GM23338 (cell line): Measurements from ENCODE around the gene ATPAF1. TPM values are rescaled to one million over a fixed set of nuclear protein-coding genes. Genes with fewer than 3 reads are reported as not detected.

Experiments
- ATAC-seq: fragments of 200-7000 bp; cut with Tn5 transposase; 3 replicates; pipeline ENCODE4 v1.9.1; 2020
- DNase-seq: peaks from one replicate; pipeline ENCODE4 v3.0.0-alpha.2; 2015; ENCODE audit warnings: low spot score
- H2AFZ ChIP-seq: fragments of 200-600 bp; sonication (generic); 2 replicates; pipeline ENCODE4 v1.8.0; 2016; ENCODE audit warnings: antibody characterized with exemption, mild to moderate bottlenecking, moderate library complexity
- H3F3A ChIP-seq: fragments of 200-600 bp; sonication (generic); replicated peaks from 2 replicates; pipeline ENCODE4 v1.8.0; 2017; ENCODE audit warnings: antibody characterized with exemption, mixed run types, low read depth
- H3K27ac ChIP-seq: fragments of 200-600 bp; sonication (generic); 2 replicates; pipeline ENCODE4 v1.6.1; 2016; ENCODE audit warnings: low read depth
- H3K27me3 ChIP-seq: fragments of 200-600 bp; sonication (generic); 2 replicates; pipeline ENCODE4 v1.8.0; 2016; ENCODE audit warnings: mild to moderate bottlenecking, mixed run types, moderate library complexity; ENCODE audit not compliant: insufficient read depth
- H3K36me3 ChIP-seq: fragments of 200-600 bp; sonication (generic); 2 replicates; pipeline ENCODE4 v1.8.0; 2016; ENCODE audit warnings: mild to moderate bottlenecking; ENCODE audit not compliant: insufficient read depth
- H3K4me1 ChIP-seq: fragments of 200-600 bp; sonication (generic); 2 replicates; pipeline ENCODE4 v1.8.0; 2016; ENCODE audit warnings: mild to moderate bottlenecking, moderate library complexity; ENCODE audit not compliant: insufficient read depth
- H3K4me2 ChIP-seq: fragments of 200-600 bp; sonication (generic); 2 replicates; pipeline ENCODE4 v1.7.1; 2017; ENCODE audit warnings: mixed run types
- H3K4me3 ChIP-seq: fragments of 200-600 bp; sonication (generic); 2 replicates; pipeline ENCODE4 v1.6.1; 2016; ENCODE audit warnings: mixed run types
- H3K79me2 ChIP-seq: fragments of 200-600 bp; sonication (generic); replicated peaks from 2 replicates; pipeline ENCODE4 v1.8.0; 2017; ENCODE audit warnings: mild to moderate bottlenecking; ENCODE audit not compliant: insufficient read depth
- H3K9me2 ChIP-seq: fragments of 200-600 bp; sonication (generic); 2 replicates; pipeline ENCODE4 v1.8.0; 2017; ENCODE audit not compliant: insufficient read depth
- H4K20me1 ChIP-seq: fragments of 200-600 bp; sonication (generic); replicated peaks from 2 replicates; pipeline ENCODE4 v1.8.0; 2017; ENCODE audit warnings: mild to moderate bottlenecking; ENCODE audit not compliant: insufficient read depth
- H3K27ac Mint-ChIP-seq: 2 replicates; pipeline ENCODE4 v1.8.0; 2020; ENCODE audit warnings: inconsistent platforms, mild to moderate bottlenecking, moderate library complexity, mixed read lengths
- H3K27me3 Mint-ChIP-seq: 3 replicates; pipeline ENCODE4 v1.8.0; 2022; ENCODE audit warnings: low read depth, mild to moderate bottlenecking, moderate library complexity, mixed read lengths, inconsistent platforms; ENCODE audit not compliant: insufficient read depth, poor library complexity
- H3K36me3 Mint-ChIP-seq: 3 replicates; pipeline ENCODE4 v1.8.0; 2021; ENCODE audit warnings: low read depth, mild to moderate bottlenecking, inconsistent platforms, moderate library complexity, mixed read lengths
- H3K4me1 Mint-ChIP-seq: 3 replicates; pipeline ENCODE4 v1.8.0; 2020; ENCODE audit warnings: mild to moderate bottlenecking, inconsistent platforms, mixed read lengths
- H3K4me3 Mint-ChIP-seq: 3 replicates; pipeline ENCODE4 v1.8.0; 2021; ENCODE audit warnings: moderate library complexity, mild to moderate bottlenecking, inconsistent platforms, mixed read lengths
- H3K9me3 Mint-ChIP-seq: 3 replicates; pipeline ENCODE4 v1.8.0; 2020; ENCODE audit warnings: moderate library complexity, mild to moderate bottlenecking, inconsistent platforms, mixed read lengths
- CREB1 ChIP-seq: fragments of 250-450 bp; sonication (Bioruptor Pico); IDR thresholded peaks from 2 replicates; pipeline ENCODE4 v1.5.0; 2020; ENCODE audit warnings: low read depth, mild to moderate bottlenecking, moderate library complexity
- CTCF ChIP-seq, 2 experiments: fragments of 200-600 bp in 1 of 2; sonication (generic) in 1 of 2; conservative IDR thresholded peaks; 2 replicates each; pipeline versions ENCODE4 v1.5.1 to v1.6.1; 2016 to 2017; ENCODE audit warnings: antibody characterized with exemption in 2 of 2, low read depth in 2 of 2, mild to moderate bottlenecking in 2 of 2, moderate library complexity in 1 of 2
- ETS1 ChIP-seq: IDR thresholded peaks from 2 replicates; pipeline ENCODE4 v1.6.1; 2016; ENCODE audit warnings: antibody characterized with exemption
- EZH2 ChIP-seq: fragments of 200-600 bp; sonication (generic); IDR thresholded peaks from one replicate; pipeline ENCODE4 v1.8.0; 2017; ENCODE audit warnings: antibody characterized with exemption, mild to moderate bottlenecking, low read depth; ENCODE audit not compliant: unreplicated experiment
- EZH2phosphoT487 ChIP-seq: fragments of 200-600 bp; sonication (generic); IDR thresholded peaks from one replicate; pipeline ENCODE4 v1.8.1; 2018; ENCODE audit warnings: antibody characterized with exemption; ENCODE audit not compliant: unreplicated experiment
- JUNB ChIP-seq: IDR thresholded peaks from one replicate; pipeline ENCODE4 v1.6.1; 2016; ENCODE audit warnings: antibody characterized with exemption; ENCODE audit not compliant: unreplicated experiment
- NANOG ChIP-seq: IDR thresholded peaks from 2 replicates; pipeline ENCODE4 v1.6.1; 2016; ENCODE audit warnings: antibody characterized with exemption, borderline replicate concordance
- POLR2AphosphoS5 ChIP-seq: IDR thresholded peaks from 2 replicates; pipeline ENCODE4 v1.6.1; 2016; ENCODE audit warnings: antibody characterized with exemption, low read depth
- REST ChIP-seq: IDR thresholded peaks from one replicate; pipeline ENCODE4 v1.6.1; 2018; ENCODE audit warnings: antibody characterized with exemption; ENCODE audit not compliant: unreplicated experiment
- STAT1 ChIP-seq: IDR thresholded peaks from one replicate; pipeline ENCODE4 v1.6.1; 2016; ENCODE audit warnings: antibody characterized with exemption; ENCODE audit not compliant: unreplicated experiment
- ZNF114 ChIP-seq: fragments of 250-450 bp; sonication (Bioruptor Pico); IDR thresholded peaks from 2 replicates; pipeline ENCODE4 v1.5.0; 2020; ENCODE audit warnings: mild to moderate bottlenecking, moderate library complexity
- ZNF331 ChIP-seq: fragments of 250-450 bp; sonication (Bioruptor Pico); IDR thresholded peaks from 2 replicates; pipeline ENCODE4 v1.5.0; 2020; ENCODE audit warnings: low read depth, mild to moderate bottlenecking, moderate library complexity
- ZNF462 ChIP-seq: fragments of 250-450 bp; sonication (Bioruptor Pico); IDR thresholded peaks from 2 replicates; pipeline ENCODE4 v1.5.0; 2020; ENCODE audit warnings: mild to moderate bottlenecking, moderate library complexity
- polyA plus RNA-seq: library from polyadenylated mRNA; unstranded; fragments of >200 nt; fragmentation: Nextera tagmentation; extraction: Ambion mirVana; gene quantifications from 2 replicates; pipeline ENCODE4 v1.2.1, GENCODE V29; 2016
- total RNA-seq: library from RNA; depleted of rRNA; stranded (reverse); fragments of >200 nt; shearing (Covaris generic); gene quantifications from 2 replicates; pipeline ENCODE4 v1.2.3, GENCODE V29; 2014

ATPAF1 gene
- total and polyA plus RNA-seq, 2 experiments from 2014 or later, result 41.2 to 67.6 TPM

- peaks cover 71% of the 10 kb centered on the region for H3K36me3 Mint-ChIP-seq
Measured at GRCh38 chr1:46650491-46650890, 17.7 kb downstream of the ATPAF1 start.

More at GRCh38 chr1:46650491-46650890, 17.7 kb downstream of the ATPAF1 start:
- no peaks in the 10 kb centered on the region for H3K4me1 ChIP-seq
- no peak for ATAC-seq
- H3K4me2 ChIP-seq, result no peak overlapping the region
- no peak overlapping the region for H3K4me3 ChIP-seq
- H2AFZ ChIP-seq, result no peak overlapping the region
- no peaks in the 10 kb centered on the region for H3F3A ChIP-seq
- H3K9me3 Mint-ChIP-seq, result peaks cover 15% of the 10 kb centered on the region; the same call in 2 of the 3 replicates
- H3K27ac Mint-ChIP-seq, result no peak overlapping the region
- DNase-seq, result no peak
- H4K20me1 ChIP-seq, result no peaks in the 10 kb centered on the region
- peaks cover 19% of the 10 kb centered on the region for H3K36me3 ChIP-seq
- H3K27me3 Mint-ChIP-seq, result no peaks in the 10 kb centered on the region
- H3K4me1 Mint-ChIP-seq, result no peaks in the 10 kb centered on the region
- no peaks in the 10 kb centered on the region for H3K27me3 ChIP-seq
- TF ChIP-seq ETS1, result no peak
- TF ChIP-seq CTCF (conservative IDR thresholded peaks at IDR 0.05; ENCODE audit: low read depth in 2 of 2), result no peak
- no peak for TF ChIP-seq ZNF462 (CRISPR knock-in tag)
- TF ChIP-seq NANOG, result no peak
- TF ChIP-seq EZH2phosphoT487, result no peak
- no peak for TF ChIP-seq REST
- TF ChIP-seq STAT1, result no peak
- no peak for TF ChIP-seq POLR2AphosphoS5
- no peak for TF ChIP-seq EZH2
- no peak for TF ChIP-seq ZNF331 (CRISPR knock-in tag)
- no peak for TF ChIP-seq ZNF114 (CRISPR knock-in tag)
- no peak for TF ChIP-seq CREB1 (CRISPR knock-in tag)
- TF ChIP-seq JUNB, result no peak
- H3K9me2 ChIP-seq, result no peaks in the 10 kb centered on the region
- no peak overlapping the region for H3K4me3 Mint-ChIP-seq
- no peak overlapping the region for H3K27ac ChIP-seq
- no peaks in the 10 kb centered on the region for H3K79me2 ChIP-seq
